ENCODE measurements around the gene CIDEA. TPM values are rescaled to one million over a fixed set of nuclear protein-coding genes. Genes with fewer than 3 reads are reported as not detected.
"Not testable (repeated sequence)": the region's sequence is repeated elsewhere in the genome, so short reads cannot be mapped to it uniquely, and the experiment has no call there.

Gene CIDEA
- not detected for polyA plus RNA-seq (ENCODE audit: low read depth in 6 of 6)

- peak within 1 kb of the TSS in 3 of 8 donors; percentile 17 to 33 (median 30) for H3K4me3 Mint-ChIP-seq
- ATAC-seq (ENCODE audit: low read depth in 2 of 2) (no peak), DNase-seq (no peak)
- peaks cover 0 to 4% (median 0%) of the 10 kb centered on the region in 7 donors for H3K9me3 Mint-ChIP-seq
- H3K4me1 Mint-ChIP-seq, result peaks cover 0 to 9% (median 6%) of the 10 kb centered on the region in 3 donors
- H3K27ac Mint-ChIP-seq, result no peak within 1 kb of the TSS
- no peaks in the 10 kb centered on the region for H3K36me3 Mint-ChIP-seq
- peaks cover 56 to 91% (median 81%) of the 10 kb centered on the region in 3 donors for H3K27me3 Mint-ChIP-seq
Measured at GRCh38 chr18:12254136-12254819, at the start of gene CIDEA. Gene CIDEA, plus strand, starts transcription at chr18:12254361. Its CDS starts 23 bp downstream, at chr18:12254384.

GRCh38 chr18:12208296-12209153 lies 45.6 kb upstream of the CIDEA start:
- not testable (repeated sequence) for H3K27ac Mint-ChIP-seq; ATAC-seq (ENCODE audit: low read depth in 2 of 2); H3K4me1 Mint-ChIP-seq; DNase-seq; H3K36me3 Mint-ChIP-seq; H3K9me3 Mint-ChIP-seq; H3K4me3 Mint-ChIP-seq
- H3K27me3 Mint-ChIP-seq, result peaks cover 0 to 11% (median 8%) of the 10 kb centered on the region in 3 donors

GRCh38 chr18:12212308-12212707 lies 41.9 kb upstream of the CIDEA start:
- not testable (repeated sequence) for H3K4me1 Mint-ChIP-seq; H3K4me3 Mint-ChIP-seq; H3K27ac Mint-ChIP-seq; H3K9me3 Mint-ChIP-seq; ATAC-seq (ENCODE audit: low read depth in 2 of 2); H3K36me3 Mint-ChIP-seq; DNase-seq
- peaks cover 9 to 14% (median 11%) of the 10 kb centered on the region in 3 donors for H3K27me3 Mint-ChIP-seq

GRCh38 chr18:12214296-12215005 lies 39.7 kb upstream of the CIDEA start:
- peaks cover 6 to 14% (median 9%) of the 10 kb centered on the region in 3 donors for H3K27me3 Mint-ChIP-seq
- not testable (repeated sequence) for H3K9me3 Mint-ChIP-seq; DNase-seq; H3K4me1 Mint-ChIP-seq; H3K4me3 Mint-ChIP-seq; H3K36me3 Mint-ChIP-seq; H3K27ac Mint-ChIP-seq; ATAC-seq (ENCODE audit: low read depth in 2 of 2)

GRCh38 chr18:12216471-12216870 lies 37.7 kb upstream of the CIDEA start:
- not testable (repeated sequence) for H3K27ac Mint-ChIP-seq; H3K4me3 Mint-ChIP-seq; H3K4me1 Mint-ChIP-seq; DNase-seq; H3K9me3 Mint-ChIP-seq; ATAC-seq (ENCODE audit: low read depth in 2 of 2); H3K36me3 Mint-ChIP-seq
- H3K27me3 Mint-ChIP-seq, result peaks cover 4 to 14% (median 5%) of the 10 kb centered on the region in 3 donors

- H3K27ac Mint-ChIP-seq; DNase-seq; H3K36me3 Mint-ChIP-seq; H3K4me3 Mint-ChIP-seq; H3K4me1 Mint-ChIP-seq; H3K9me3 Mint-ChIP-seq; ATAC-seq (ENCODE audit: low read depth in 2 of 2): not testable (repeated sequence)
- H3K27me3 Mint-ChIP-seq, result peaks cover 0 to 14% (median 5%) of the 10 kb centered on the region in 3 donors
Measured at GRCh38 chr18:12218603-12219002, 35.6 kb upstream of the CIDEA start.

- not testable (repeated sequence) for H3K4me3 Mint-ChIP-seq; H3K9me3 Mint-ChIP-seq; ATAC-seq (ENCODE audit: low read depth in 2 of 2); DNase-seq; H3K27me3 Mint-ChIP-seq; H3K27ac Mint-ChIP-seq; H3K36me3 Mint-ChIP-seq; H3K4me1 Mint-ChIP-seq
Measured at GRCh38 chr18:12222041-12222440, 32.1 kb upstream of the CIDEA start.

GRCh38 chr18:12223326-12223725 lies 30.8 kb upstream of the CIDEA start:
- H3K9me3 Mint-ChIP-seq; H3K27ac Mint-ChIP-seq; ATAC-seq (ENCODE audit: low read depth in 2 of 2); H3K4me1 Mint-ChIP-seq; H3K4me3 Mint-ChIP-seq; DNase-seq; H3K27me3 Mint-ChIP-seq; H3K36me3 Mint-ChIP-seq: not testable (repeated sequence)

- H3K4me1 Mint-ChIP-seq; H3K4me3 Mint-ChIP-seq; H3K27ac Mint-ChIP-seq; H3K36me3 Mint-ChIP-seq; ATAC-seq (ENCODE audit: low read depth in 2 of 2); H3K9me3 Mint-ChIP-seq; DNase-seq; H3K27me3 Mint-ChIP-seq: not testable (repeated sequence)
Measured at GRCh38 chr18:12226807-12227206, 27.4 kb upstream of the CIDEA start.

- H3K27ac Mint-ChIP-seq, H3K36me3 Mint-ChIP-seq, H3K4me3 Mint-ChIP-seq, H3K27me3 Mint-ChIP-seq, DNase-seq, H3K9me3 Mint-ChIP-seq, H3K4me1 Mint-ChIP-seq: not testable (repeated sequence)
- peak in 1 of 2 donors; percentile 21 for ATAC-seq (ENCODE audit: low read depth in 2 of 2)
Measured at GRCh38 chr18:12227399-12228186, 26.6 kb upstream of the CIDEA start.

GRCh38 chr18:12228308-12228707 lies 25.9 kb upstream of the CIDEA start:
- DNase-seq; H3K4me3 Mint-ChIP-seq; H3K9me3 Mint-ChIP-seq; ATAC-seq (ENCODE audit: low read depth in 2 of 2); H3K4me1 Mint-ChIP-seq; H3K36me3 Mint-ChIP-seq; H3K27ac Mint-ChIP-seq: not testable (repeated sequence)
- peaks cover 4 to 11% (median 9%) of the 10 kb centered on the region in 3 donors for H3K27me3 Mint-ChIP-seq

GRCh38 chr18:12230561-12230960 lies 23.6 kb upstream of the CIDEA start:
- peaks cover 6 to 16% (median 15%) of the 10 kb centered on the region in 3 donors for H3K27me3 Mint-ChIP-seq
- DNase-seq; H3K4me1 Mint-ChIP-seq; H3K36me3 Mint-ChIP-seq; ATAC-seq (ENCODE audit: low read depth in 2 of 2); H3K9me3 Mint-ChIP-seq; H3K27ac Mint-ChIP-seq: not testable (repeated sequence)
- H3K4me3 Mint-ChIP-seq, result peak overlapping the region in 1 of 8 donors; percentile 71

All from naive B cell (primary cell).